Central memory CD4-positive, alpha-beta T cell (primary cell): ENCODE data around the gene APOBEC3G.

Source experiments
- DNase-seq: peaks from one replicate; pipeline ENCODE4 v3.0.0; 2022

The APOBEC3G gene

DNA sequence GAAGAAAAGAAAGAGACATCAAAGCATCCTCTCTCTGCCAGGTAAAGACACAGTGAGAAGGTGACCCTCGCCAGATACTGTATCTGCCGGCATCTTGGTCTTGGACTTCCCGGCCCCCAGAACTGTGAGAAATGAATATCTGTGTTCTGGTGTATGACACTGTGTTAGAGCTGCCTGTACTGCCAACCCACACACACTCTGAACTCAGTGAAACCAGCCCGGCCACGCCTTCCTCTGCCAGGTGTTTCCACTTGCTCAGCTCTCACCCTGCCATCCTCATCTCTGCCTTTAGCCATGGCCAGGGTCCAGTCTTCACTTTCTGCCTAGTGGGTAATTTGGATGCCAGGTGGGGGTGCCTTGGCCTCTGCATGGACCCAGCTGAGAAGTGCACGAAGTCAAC, 51.4 kb downstream of the APOBEC3G start:
- DNase-seq = no peak

DNA sequence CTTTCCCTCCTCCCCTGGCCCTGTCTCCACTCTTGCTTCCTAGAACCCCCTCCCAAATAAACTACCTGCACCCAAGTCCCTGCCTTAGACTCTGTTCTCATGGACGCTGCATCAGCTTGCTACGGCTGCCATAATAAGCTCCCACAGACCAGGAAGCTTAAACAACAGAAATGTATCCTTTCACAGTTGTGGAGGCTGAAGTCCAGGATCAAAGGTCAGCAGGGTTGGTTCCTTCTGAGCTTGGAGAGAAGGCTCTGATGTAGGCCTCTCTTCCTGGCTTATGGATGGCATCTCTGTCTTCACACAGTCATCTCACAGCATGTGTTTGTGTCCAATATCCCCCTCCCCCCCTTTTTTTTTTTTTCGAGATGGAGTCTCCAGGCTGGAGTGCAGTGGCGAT, 52.0 kb downstream of the APOBEC3G start:
- DNase-seq = no peak

DNA sequence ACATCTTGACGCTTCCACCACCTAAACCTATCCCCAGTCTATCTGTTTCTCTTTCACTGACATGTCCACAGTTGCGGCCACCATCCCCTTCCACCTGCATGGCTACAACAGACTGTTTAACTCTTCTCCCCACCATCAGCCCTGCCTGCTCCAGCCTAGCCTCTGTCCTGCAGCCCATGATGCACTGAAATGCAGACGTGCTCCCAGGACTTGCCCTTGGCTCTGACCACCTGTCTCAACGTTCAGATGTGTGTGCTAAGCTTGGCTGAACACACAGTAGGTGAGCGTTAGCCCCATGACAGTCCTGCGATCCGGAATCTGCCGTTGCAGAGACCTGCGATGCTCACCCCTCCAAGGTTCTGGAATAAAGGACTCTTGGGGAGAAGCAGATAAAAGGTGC, 52.7 kb downstream of the APOBEC3G start:
- no peak for DNase-seq

DNA sequence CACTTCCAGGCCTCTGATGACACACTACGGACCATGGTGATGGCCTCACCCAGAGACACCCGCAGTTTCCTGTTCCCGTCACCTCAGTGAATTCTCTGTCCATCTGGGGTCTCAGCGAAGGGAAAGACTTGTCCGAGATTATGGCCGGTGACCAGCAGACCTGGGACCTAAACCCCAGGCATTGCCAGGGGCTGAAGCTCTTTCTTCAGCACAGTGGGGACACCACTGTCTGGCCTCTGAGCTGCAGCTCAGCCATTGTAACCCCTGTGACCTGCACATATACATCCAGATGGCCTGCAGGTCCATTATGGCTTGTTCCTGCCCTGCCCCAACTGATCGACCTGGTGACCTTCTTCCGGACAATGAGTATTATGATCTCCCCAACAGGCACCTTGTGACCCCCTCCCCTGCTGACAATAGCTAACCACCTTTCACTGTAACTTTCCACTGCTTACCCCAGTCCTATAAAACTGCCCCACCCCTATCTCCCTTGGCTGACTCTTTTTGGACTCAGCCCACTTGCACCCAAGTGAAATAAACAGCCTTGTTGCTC, 53.2 kb downstream of the APOBEC3G start:
- DNase-seq = no peak

DNA sequence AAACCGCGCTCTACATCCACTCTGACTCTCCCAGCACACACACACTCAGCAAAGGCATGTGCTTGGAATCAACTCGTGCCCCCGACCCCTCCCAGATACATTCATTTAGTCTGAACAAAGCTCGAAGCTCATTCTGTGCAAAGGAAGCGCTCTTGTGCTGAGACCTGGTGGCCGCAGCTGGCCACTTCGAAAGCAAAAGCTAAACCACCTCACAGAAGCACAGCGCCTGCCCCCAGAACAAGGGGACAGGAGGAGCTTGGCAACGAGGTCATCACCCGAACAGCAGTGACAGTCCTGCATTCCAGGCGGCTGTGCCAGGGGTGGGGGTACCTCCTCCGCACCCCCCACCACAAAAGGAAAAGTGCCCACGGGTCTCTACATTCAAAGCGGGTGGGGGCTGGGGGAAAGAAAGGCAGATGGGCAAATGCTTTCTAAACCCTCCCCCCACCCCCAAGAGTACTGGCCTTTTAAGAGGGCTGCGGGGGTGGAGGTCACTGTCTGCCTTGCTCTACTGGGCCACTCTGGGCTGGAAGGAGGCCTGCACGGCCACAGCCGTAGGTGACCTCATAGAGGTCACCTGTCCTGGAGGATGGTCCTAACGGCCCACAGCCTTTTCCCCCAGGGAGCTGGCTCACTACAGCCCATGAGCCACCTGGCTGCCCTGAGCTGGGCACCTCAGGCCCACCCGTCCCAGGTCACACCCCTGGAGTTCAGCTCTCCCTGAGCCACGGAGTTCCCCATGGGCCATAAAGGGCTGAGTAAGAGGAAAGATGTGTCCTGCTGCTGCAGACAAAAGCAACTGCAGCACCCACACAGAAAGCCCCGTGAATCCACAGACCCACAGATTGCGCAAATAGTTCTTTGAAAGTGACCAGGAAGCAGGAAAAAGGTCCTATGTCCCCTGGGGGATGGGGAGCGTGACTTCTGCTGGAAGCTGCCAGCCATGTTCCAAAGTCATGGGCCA, 54.1 kb downstream of the APOBEC3G start:
- no peak for DNase-seq

DNA sequence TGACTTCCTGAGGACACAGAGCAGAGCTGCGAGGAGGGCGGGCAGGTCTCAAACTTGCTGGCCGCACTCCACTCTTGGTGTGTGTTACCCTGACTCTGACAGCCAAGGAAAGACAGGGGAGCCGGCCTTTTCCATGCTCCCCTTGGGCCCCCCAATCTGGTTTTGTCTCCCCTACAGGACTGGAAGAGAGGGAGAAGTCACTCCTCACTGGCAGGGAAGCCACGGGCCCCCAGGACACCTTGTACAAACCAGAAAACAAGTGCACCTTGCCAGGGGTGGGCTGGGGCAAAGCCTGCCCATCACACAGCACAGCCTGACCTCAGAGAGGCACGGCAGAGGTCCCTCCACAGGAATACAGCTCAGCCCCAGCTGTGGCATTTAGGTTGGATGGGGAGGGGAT, 55.2 kb downstream of the APOBEC3G start:
- no peak for DNase-seq

DNA sequence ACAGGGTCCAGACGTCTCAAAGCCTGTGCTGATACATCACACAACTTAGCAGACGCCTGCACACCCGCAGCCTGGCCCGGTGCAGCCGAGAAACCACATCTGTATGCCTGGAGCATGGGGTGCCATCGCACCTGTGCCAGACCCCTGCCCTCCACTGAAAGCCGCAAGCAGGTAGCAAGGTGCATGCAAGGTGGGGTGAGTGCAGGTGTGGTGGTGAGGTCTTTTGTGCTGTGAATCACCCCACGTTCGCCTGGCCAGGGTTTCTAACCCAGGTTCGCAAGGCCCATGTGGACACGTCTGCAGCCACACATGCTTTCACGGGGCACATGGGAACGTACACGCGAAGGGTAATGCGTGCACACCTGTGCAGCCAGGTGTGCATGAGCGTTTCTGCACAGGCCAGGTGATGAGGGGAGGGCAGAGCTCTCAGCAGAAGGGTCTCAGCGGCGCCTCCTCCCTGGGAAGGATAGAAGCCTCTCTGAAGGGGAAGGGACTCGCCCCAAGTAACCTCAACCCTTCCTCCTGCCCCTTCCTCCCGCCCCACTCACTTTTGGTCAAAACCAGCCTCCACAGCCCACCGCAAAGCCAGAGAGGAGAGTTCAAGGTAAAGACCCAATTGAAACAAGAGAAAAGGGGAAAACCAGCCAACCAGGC, 55.9 kb downstream of the APOBEC3G start:
- no peak for DNase-seq

DNA sequence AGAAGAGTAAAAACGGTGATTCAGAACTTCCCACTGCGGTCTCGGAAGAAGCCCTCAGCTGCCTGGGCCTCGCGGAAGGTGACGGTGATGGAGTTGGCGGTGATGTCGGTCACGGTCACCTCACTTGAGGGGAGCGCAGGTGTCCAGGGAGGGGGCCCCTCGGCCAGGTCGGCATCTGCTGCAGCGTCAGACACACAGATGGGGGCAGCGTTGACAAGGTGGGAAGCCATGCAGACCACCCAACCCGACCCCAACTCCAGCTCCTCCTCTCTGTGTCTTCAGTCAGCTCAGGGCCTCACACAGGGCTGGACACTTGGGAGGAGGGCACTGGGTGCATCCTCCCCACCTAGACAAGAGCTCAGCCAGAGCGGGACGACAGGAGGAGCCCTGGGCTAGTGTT, 56.8 kb downstream of the APOBEC3G start:
- no peak for DNase-seq

DNA sequence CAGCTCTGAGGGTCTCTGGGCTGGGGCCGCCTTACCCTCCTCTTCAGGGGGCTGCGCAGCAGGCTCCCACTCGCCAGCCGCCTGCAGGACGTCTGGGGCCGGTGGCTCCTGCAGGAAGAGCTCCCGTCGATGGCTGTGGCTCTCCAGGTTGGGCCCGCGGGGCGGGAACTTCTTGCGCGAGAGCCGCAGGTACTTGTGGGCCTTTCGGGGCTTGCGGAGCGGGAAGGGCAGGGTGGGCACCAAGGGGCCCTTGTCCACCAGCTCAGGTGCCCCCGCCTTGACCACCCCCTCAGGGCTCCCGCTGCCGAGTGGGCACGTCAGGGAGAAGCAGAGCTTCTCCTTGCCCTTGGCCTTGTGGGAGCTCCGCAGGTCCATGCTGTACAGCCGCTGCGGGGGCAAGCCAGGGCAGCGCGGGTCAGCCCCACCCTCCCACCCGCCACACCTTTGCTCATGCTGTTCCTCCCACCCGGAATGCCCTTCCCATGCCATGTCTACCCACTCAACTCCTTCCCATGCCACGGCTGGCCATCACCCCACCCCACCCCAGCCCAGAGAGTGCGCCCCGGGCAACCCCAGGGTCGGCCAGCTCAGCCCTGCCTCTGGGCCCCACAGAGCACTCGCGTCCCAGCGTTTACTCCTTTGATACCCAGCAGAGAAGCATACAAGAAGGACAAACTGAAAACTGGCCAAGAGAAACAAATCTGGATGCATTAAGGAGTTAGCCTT, 57.5 kb downstream of the APOBEC3G start:
- DNase-seq = no peak

DNA sequence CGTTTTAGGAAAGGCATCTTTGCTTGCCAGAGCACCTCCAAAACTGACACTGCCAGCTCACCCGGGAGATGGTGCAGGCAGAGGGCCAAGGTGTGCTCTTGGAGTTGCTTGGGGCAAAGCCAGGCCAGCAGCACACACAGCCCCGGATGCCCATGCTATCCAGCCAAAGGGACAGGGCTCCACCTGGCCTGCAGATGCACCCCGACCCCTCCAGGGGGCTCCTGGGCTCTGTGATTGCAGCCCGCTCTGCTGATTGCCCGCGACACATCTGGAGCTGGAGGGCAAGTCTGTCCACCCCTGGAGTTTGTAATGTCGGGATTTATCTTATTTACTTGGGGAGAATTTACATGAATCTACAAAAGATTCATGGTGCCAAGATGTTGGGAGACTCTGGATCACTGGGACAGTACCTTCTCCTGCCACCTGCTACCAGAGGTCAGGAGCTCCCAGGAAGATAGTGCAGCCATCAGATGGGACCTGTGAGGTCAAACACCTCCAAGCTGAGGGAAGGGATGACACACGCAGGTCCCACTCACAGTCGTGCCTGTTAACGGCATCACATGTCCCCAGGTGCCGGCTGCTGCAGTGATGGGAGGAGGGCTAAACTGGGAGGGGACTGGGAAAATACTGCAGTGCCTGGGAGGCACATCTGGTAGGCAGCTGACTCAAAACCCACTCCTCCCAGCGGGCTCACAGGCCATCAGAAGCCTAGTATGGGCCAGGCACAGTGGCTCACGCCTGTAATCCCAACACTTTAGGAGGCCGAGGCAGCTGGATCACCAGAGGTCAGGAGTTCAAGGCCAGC, 58.2 kb downstream of the APOBEC3G start:
- DNase-seq = no peak

DNA sequence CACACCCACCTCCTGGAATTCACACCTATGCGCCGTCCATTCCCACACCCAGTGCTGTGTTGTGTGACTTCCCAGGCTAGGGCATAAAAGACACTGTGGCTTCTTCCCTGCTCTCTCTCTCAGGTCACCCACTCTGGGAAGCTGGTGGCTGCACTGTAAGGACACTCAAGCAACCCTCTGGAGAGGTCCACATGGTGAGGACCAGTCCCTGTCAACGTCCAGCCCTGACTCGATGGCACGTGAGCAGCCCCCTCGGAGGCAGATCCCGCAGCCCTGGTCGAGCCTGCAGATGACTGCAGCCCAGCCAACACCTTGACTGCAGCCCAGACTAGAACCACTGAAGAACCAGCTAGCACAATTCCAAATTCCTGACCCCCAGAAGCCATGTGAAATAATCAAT, 59.2 kb downstream of the APOBEC3G start:
- no peak for DNase-seq
